SK-N-SH (cell line): ENCODE results near the gene AHNAK2. TPM values are rescaled to one million over a fixed set of nuclear protein-coding genes. Genes with fewer than 3 reads are reported as not detected.
A peak's percentile ranks its signal among the peaks of the same experiment; 100 is the strongest.

Experiments used
- CTCF ChIA-PET: fragments of 300-600, 350-600 bp; formaldehyde crosslinking; extraction: SDS; loops from one replicate; lab custom pipeline; 2021; lab: Yijun Ruan, JAX
- POLR2A ChIA-PET: fragments of 350-600 bp; sonication (Branson Sonifier 250); formaldehyde crosslinking; extraction: SDS; loops from one replicate; lab custom pipeline; 2020; ENCODE audit warnings: antibody characterized with exemption, inconsistent platforms; lab: Yijun Ruan, JAX
- DNase-seq: peaks from one replicate; pipeline ENCODE4 v3.0.0; 2012
- H2AFZ ChIP-seq: fragments of 200-600 bp; sonication (generic); 2 replicates; pipeline ENCODE4 v1.8.1; 2016; ENCODE audit warnings: antibody characterized with exemption, mild to moderate bottlenecking, low read depth
- H3F3A ChIP-seq: fragments of 200-600 bp; sonication (generic); replicated peaks from 2 replicates; pipeline ENCODE3; 2016; ENCODE audit warnings: antibody characterized with exemption, mild to moderate bottlenecking; ENCODE audit not compliant: insufficient read depth
- H3K27ac ChIP-seq, 2 experiments: fragments of 200-500 bp in 1 of 2; fragments of 200-600 bp in 1 of 2; sonication (Bioruptor generic) in 1 of 2; sonication (generic), shearing (Covaris generic) in 1 of 2; 2 replicates each; pipeline versions ENCODE4 v1.5.1 to v1.6.1; 2014 to 2016; ENCODE audit warnings: low read depth in 2 of 2, inconsistent platforms in 1 of 2, low read length in 1 of 2, mild to moderate bottlenecking in 1 of 2, mixed read lengths in 1 of 2
- H3K27me3 ChIP-seq: fragments of 200-600 bp; sonication (generic), shearing (Covaris generic); 2 replicates; pipeline ENCODE4 v1.6.1; 2016; ENCODE audit warnings: mixed run types; ENCODE audit not compliant: insufficient read depth
- H3K36me3 ChIP-seq, 2 experiments: fragments of 200-500 bp in 1 of 2; fragments of 200-600 bp in 1 of 2; sonication (Bioruptor generic) in 1 of 2; sonication (generic) in 1 of 2; replicated peaks in 1 of 2; 2 replicates each; pipeline versions ENCODE3 to v1.5.1; 2014 to 2016; ENCODE audit warnings: low read length in 1 of 2, mild to moderate bottlenecking in 1 of 2; ENCODE audit not compliant: insufficient read depth in 2 of 2, control insufficient read depth in 1 of 2
- H3K4me1 ChIP-seq, 2 experiments: fragments of 200-500 bp in 1 of 2; fragments of 200-600 bp in 1 of 2; sonication (Bioruptor generic) in 1 of 2; sonication (generic), shearing (Covaris generic) in 1 of 2; 2 replicates each; pipeline versions ENCODE4 v1.5.1 to v1.6.1; 2014 to 2016; ENCODE audit warnings: low read depth in 1 of 2, low read length in 1 of 2, mixed run types in 1 of 2; ENCODE audit not compliant: insufficient read depth in 2 of 2, control insufficient read depth in 1 of 2
- H3K4me2 ChIP-seq: fragments of 200-600 bp; sonication (generic), shearing (Covaris generic); 2 replicates; pipeline ENCODE4 v1.6.1; 2017; ENCODE audit warnings: mixed run types
- H3K4me3 ChIP-seq, 2 experiments: fragments of 200-500 bp in 1 of 2; fragments of 200-600 bp in 1 of 2; sonication (Bioruptor generic) in 1 of 2; sonication (generic), shearing (Covaris generic) in 1 of 2; 2 replicates each; pipeline versions ENCODE4 v1.5.1 to v1.8.1; 2014 to 2016; ENCODE audit warnings: low read depth in 2 of 2, inconsistent platforms in 1 of 2, low read length in 1 of 2, mild to moderate bottlenecking in 1 of 2, mixed read lengths in 1 of 2, moderate library complexity in 1 of 2
- H3K79me2 ChIP-seq: fragments of 200-600 bp; sonication (generic); 2 replicates; pipeline ENCODE4 v1.8.1; 2017; ENCODE audit warnings: mild to moderate bottlenecking; ENCODE audit not compliant: insufficient read depth
- H3K9ac ChIP-seq: fragments of 200-600 bp; sonication (generic); 2 replicates; pipeline ENCODE4 v1.6.1; 2017; ENCODE audit warnings: mixed run types
- H3K9me2 ChIP-seq: fragments of 200-600 bp; sonication (generic); 2 replicates; pipeline ENCODE4 v1.6.1; 2017; ENCODE audit warnings: mixed run types
- H3K9me3 ChIP-seq: fragments of 200-600 bp; sonication (generic); 2 replicates; pipeline ENCODE4 v1.6.1; 2017; ENCODE audit warnings: mixed run types, mild to moderate bottlenecking, moderate library complexity
- H4K20me1 ChIP-seq: fragments of 200-600 bp; sonication (generic); 2 replicates; pipeline ENCODE4 v1.6.1; 2017; ENCODE audit warnings: mild to moderate bottlenecking, mixed run types; ENCODE audit not compliant: insufficient read depth
- CHD2 ChIP-seq: fragments of 150-350 bp; IDR thresholded peaks from 2 replicates; pipeline ENCODE4 v1.6.1; 2018; ENCODE audit warnings: low read length; ENCODE audit not compliant: partially characterized antibody
- FOXJ3 ChIP-seq: sonication (generic); formaldehyde crosslinking; IDR thresholded peaks from 2 replicates; pipeline ENCODE4 v1.5.1; 2020; ENCODE audit warnings: mild to moderate bottlenecking, missing genetic modification reagents
- GATA2 ChIP-seq: sonication (generic); formaldehyde crosslinking; IDR thresholded peaks from 2 replicates; pipeline ENCODE4 v1.5.0; 2020; ENCODE audit warnings: mild to moderate bottlenecking, missing genetic modification reagents
- NRF1 ChIP-seq: IDR thresholded peaks from 2 replicates; pipeline ENCODE4 v1.6.1; 2012; ENCODE audit warnings: low read depth, mild to moderate bottlenecking, low read length
- RCOR1 ChIP-seq: fragments of 150-350 bp; IDR thresholded peaks from 2 replicates; pipeline ENCODE4 v1.6.1; 2017; ENCODE audit warnings: antibody characterized with exemption, low read length
- RXRA ChIP-seq: IDR thresholded peaks from 2 replicates; pipeline ENCODE4 v1.4.0; 2012; ENCODE audit warnings: low read depth, mild to moderate bottlenecking, borderline replicate concordance
- SMC3 ChIP-seq: IDR thresholded peaks from 2 replicates; pipeline ENCODE4 v1.6.1; 2012; ENCODE audit warnings: low read depth, low read length, improper control_type of control experiment
- USF1 ChIP-seq: IDR thresholded peaks from 2 replicates; pipeline ENCODE4 v1.4.0; 2012; ENCODE audit warnings: low read depth, borderline replicate concordance
- USF2 ChIP-seq: fragments of 150-350 bp; IDR thresholded peaks from 2 replicates; pipeline ENCODE4 v1.6.1; 2017; ENCODE audit warnings: antibody characterized with exemption, low read length, low read depth, borderline replicate concordance
- WGBS: methylation state at CpG from one replicate; pipeline ENCODE4 v1.1.6; 2017; ENCODE audit warnings: low lambda C conversion rate; 5-methylcytosine and 5-hydroxymethylcytosine counted together
- polyA plus RNA-seq, 3 experiments: library from polyadenylated mRNA; depleted of rRNA; stranded (reverse); fragments of >200 nt; gene quantifications; 2 replicates each; pipeline ENCODE4 v1.2.3, GENCODE V29; 2012
- TF ChIP-seq, protein P1 (sequence below): IDR thresholded peaks from 2 replicates; pipeline ENCODE4 v1.4.0; 2012; ENCODE audit warnings: low read depth, borderline replicate concordance
- TF ChIP-seq, protein P2 (sequence below): IDR thresholded peaks from 2 replicates; pipeline ENCODE4 v1.4.0; 2012; ENCODE audit warnings: low read depth
- TF ChIP-seq, protein P3 (sequence below): fragments of 200-600 bp; sonication (generic); IDR thresholded peaks from 2 replicates; pipeline ENCODE4 v1.6.1; 2017; ENCODE audit warnings: antibody characterized with exemption, mild to moderate bottlenecking, moderate library complexity

AHNAK2 gene
- polyA plus RNA-seq, 1 of the 3 experiments (the other 2 are of a cell fraction): 33.5 TPM

GRCh38 chr14:104895786-104896661 lies 82.2 kb downstream of the AHNAK2 start:
- TF ChIP-seq, protein P1, sequence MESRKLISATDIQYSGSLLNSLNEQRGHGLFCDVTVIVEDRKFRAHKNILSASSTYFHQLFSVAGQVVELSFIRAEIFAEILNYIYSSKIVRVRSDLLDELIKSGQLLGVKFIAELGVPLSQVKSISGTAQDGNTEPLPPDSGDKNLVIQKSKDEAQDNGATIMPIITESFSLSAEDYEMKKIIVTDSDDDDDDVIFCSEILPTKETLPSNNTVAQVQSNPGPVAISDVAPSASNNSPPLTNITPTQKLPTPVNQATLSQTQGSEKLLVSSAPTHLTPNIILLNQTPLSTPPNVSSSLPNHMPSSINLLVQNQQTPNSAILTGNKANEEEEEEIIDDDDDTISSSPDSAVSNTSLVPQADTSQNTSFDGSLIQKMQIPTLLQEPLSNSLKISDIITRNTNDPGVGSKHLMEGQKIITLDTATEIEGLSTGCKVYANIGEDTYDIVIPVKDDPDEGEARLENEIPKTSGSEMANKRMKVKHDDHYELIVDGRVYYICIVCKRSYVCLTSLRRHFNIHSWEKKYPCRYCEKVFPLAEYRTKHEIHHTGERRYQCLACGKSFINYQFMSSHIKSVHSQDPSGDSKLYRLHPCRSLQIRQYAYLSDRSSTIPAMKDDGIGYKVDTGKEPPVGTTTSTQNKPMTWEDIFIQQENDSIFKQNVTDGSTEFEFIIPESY: no peak
- TF ChIP-seq NRF1 (no peak), RXRA (no peak), USF1 (no peak), SMC3 (no peak), FOXJ3 (CRISPR knock-in tag) (no peak), GATA2 (no peak), RCOR1 (no peak), CHD2 (no peak)
- TF ChIP-seq, protein P2, sequence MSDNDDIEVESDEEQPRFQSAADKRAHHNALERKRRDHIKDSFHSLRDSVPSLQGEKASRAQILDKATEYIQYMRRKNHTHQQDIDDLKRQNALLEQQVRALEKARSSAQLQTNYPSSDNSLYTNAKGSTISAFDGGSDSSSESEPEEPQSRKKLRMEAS: no peak
- Histone ChIP-seq H3K9me3 (no peaks in the 10 kb centered on the region), H3K27me3 (no peaks in the 10 kb centered on the region), H3K4me3 (no peak overlapping the region), H4K20me1 (no peaks in the 10 kb centered on the region), H3K4me1 (peaks cover 0 to 6% of the 10 kb centered on the region in 2 experiments; a peak in 1 of 4 replicates), H3K27ac (no peak overlapping the region), H3K79me2 (no peaks in the 10 kb centered on the region), H3K9me2 (no peaks in the 10 kb centered on the region), H2AFZ (no peak overlapping the region), H3K4me2 (no peak overlapping the region), H3K9ac (no peak overlapping the region), H3F3A (no peaks in the 10 kb centered on the region), H3K36me3 (no peaks in the 10 kb centered on the region)
- POLR2A ChIA-PET: interaction anchor here (0.6 kb wide), 1 partner anchor 29 kb away, joined by 3 read pairs; no protein-coding TSS in a partner anchor
- peak; percentile 61 for DNase-seq
- 92% methylated on average over 12 of the region's 34 CpGs for WGBS
- CTCF ChIA-PET: interaction anchor here (0.7 to 6.7 kb wide), 33 partner anchors 9 to 456 kb away, joined by 3 to 51 read pairs (median 3); no protein-coding TSS in a partner anchor

- ChIA-PET POLR2A (interaction anchor here (1.6 kb wide), 1 partner anchor 16 kb away, joined by 3 read pairs; no protein-coding TSS in a partner anchor), CTCF (interaction anchor here (0.7 to 6.7 kb wide), 29 partner anchors 8 to 457 kb away, joined by 3 to 51 read pairs (median 4); no protein-coding TSS in a partner anchor)
- Histone ChIP-seq H3K79me2 (no peaks in the 10 kb centered on the region), H3K27me3 (no peaks in the 10 kb centered on the region), H3K27ac (no peak overlapping the region), H3K4me2 (no peak overlapping the region), H3K9me2 (no peaks in the 10 kb centered on the region), H3K9ac (no peak overlapping the region), H3K36me3 (no peaks in the 10 kb centered on the region), H3K9me3 (no peaks in the 10 kb centered on the region), H3K4me3 (no peak overlapping the region), H3K4me1 (peaks cover 0 to 6% of the 10 kb centered on the region in 2 experiments; a peak in 1 of 4 replicates), H2AFZ (no peak overlapping the region), H4K20me1 (no peaks in the 10 kb centered on the region), H3F3A (no peaks in the 10 kb centered on the region)
- no peak for TF ChIP-seq USF2
- TF ChIP-seq, protein P3, sequence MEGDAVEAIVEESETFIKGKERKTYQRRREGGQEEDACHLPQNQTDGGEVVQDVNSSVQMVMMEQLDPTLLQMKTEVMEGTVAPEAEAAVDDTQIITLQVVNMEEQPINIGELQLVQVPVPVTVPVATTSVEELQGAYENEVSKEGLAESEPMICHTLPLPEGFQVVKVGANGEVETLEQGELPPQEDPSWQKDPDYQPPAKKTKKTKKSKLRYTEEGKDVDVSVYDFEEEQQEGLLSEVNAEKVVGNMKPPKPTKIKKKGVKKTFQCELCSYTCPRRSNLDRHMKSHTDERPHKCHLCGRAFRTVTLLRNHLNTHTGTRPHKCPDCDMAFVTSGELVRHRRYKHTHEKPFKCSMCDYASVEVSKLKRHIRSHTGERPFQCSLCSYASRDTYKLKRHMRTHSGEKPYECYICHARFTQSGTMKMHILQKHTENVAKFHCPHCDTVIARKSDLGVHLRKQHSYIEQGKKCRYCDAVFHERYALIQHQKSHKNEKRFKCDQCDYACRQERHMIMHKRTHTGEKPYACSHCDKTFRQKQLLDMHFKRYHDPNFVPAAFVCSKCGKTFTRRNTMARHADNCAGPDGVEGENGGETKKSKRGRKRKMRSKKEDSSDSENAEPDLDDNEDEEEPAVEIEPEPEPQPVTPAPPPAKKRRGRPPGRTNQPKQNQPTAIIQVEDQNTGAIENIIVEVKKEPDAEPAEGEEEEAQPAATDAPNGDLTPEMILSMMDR: peak; percentile 20; the same call in 1 of the 2 replicates
- DNase-seq: no peak
- WGBS: 96% methylated on average over 9 of the region's 9 CpGs
Observed at GRCh38 chr14:104895207-104895785, 82.9 kb downstream of the AHNAK2 start.
